Limb (tissue), 2 donors: Measurements from ENCODE around the gene DYNLRB1.
"Not testable (repeated sequence)": the region's sequence is repeated elsewhere in the genome, so short reads cannot be mapped to it uniquely, and the experiment has no call there.

Source experiments
- DNase-seq, 2 donors: peaks; one replicate each; pipeline ENCODE4 v3.0.0-alpha.2; 2016; ENCODE audit errors: extremely low spot score in 2 of 2

DYNLRB1 gene

GRCh38 chr20:34511891-34512265, 4.3 kb upstream of the DYNLRB1 start:
- DNase-seq = no peak

- no peak for DNase-seq
Measured at GRCh38 chr20:34512266-34512954, 3.8 kb upstream of the DYNLRB1 start.

GRCh38 chr20:34512955-34513419, 3.2 kb upstream of the DYNLRB1 start:
- no peak for DNase-seq

GRCh38 chr20:34514034-34514433, 2.2 kb upstream of the DYNLRB1 start:
- not testable (repeated sequence) for DNase-seq

- DNase-seq = no peak
Measured at GRCh38 chr20:34514897-34515483, 1.2 kb upstream of the DYNLRB1 start.

- peak; percentile 27 to 74 for DNase-seq
Measured at GRCh38 chr20:34515484-34516246, 557 bp upstream of the DYNLRB1 start.

GRCh38 chr20:34517114-34517505, 888 bp downstream of the DYNLRB1 start:
- DNase-seq = no peak

GRCh38 chr20:34518863-34519262, 2.6 kb downstream of the DYNLRB1 start:
- not testable (repeated sequence) for DNase-seq

- DNase-seq = not testable (repeated sequence)
Measured at GRCh38 chr20:34519841-34520240, 3.6 kb downstream of the DYNLRB1 start.

GRCh38 chr20:34522969-34523871, 7.0 kb downstream of the DYNLRB1 start:
- DNase-seq = peak in 1 of 2 donors; percentile 60

- DNase-seq = no peak
Measured at GRCh38 chr20:34524426-34524825, 8.2 kb downstream of the DYNLRB1 start.

GRCh38 chr20:34525342-34525708, 9.1 kb downstream of the DYNLRB1 start:
- no peak for DNase-seq

GRCh38 chr20:34525709-34526416, 9.6 kb downstream of the DYNLRB1 start:
- DNase-seq = peak; percentile 17 to 56

GRCh38 chr20:34526466-34526865, 10.2 kb downstream of the DYNLRB1 start:
- DNase-seq = no peak

- no peak for DNase-seq
Measured at GRCh38 chr20:34527016-34527415, 10.8 kb downstream of the DYNLRB1 start.

GRCh38 chr20:34528921-34529297, 12.7 kb downstream of the DYNLRB1 start:
- DNase-seq = no peak

GRCh38 chr20:34529742-34530141, 13.5 kb downstream of the DYNLRB1 start:
- no peak for DNase-seq

- no peak for DNase-seq
Measured at GRCh38 chr20:34530342-34530741, 14.1 kb downstream of the DYNLRB1 start.

- no peak for DNase-seq
Measured at GRCh38 chr20:34531608-34532265, 15.5 kb downstream of the DYNLRB1 start.

- no peak for DNase-seq
Measured at GRCh38 chr20:34532320-34532719, 16.1 kb downstream of the DYNLRB1 start.
